Measurements from ENCODE around the gene ZNF410.

- TF ChIP-seq CTCF (IDR thresholded peaks at IDR 0.05) = no peak
- no peak for TF ChIP-seq POLR2AphosphoS5 (IDR thresholded peaks at IDR 0.05)
- no peak for TF ChIP-seq EP300 (IDR thresholded peaks at IDR 0.05)
These were observed 78.6 kb downstream of the ZNF410 start for GRCh38 chr14:73965216-73965615.
